Adipose tissue (tissue), 3 donors: ENCODE results near the gene DNAJC24. TPM values are rescaled to one million over a fixed set of nuclear protein-coding genes. Genes with fewer than 3 reads are reported as not detected.

Experiments
- H3K27ac ChIP-seq: one replicate; pipeline ENCODE4 v1.5.1; 2013; ENCODE audit warnings: low read depth, low read length
- WGBS, 3 donors: extraction: QIAGEN DNeasy Blood & Tissue Kit; methylation state at CpG; one replicate each; pipeline ENCODE4 v1.1.7; 2013; 5-methylcytosine and 5-hydroxymethylcytosine counted together
- polyA plus RNA-seq, 3 donors: library from polyadenylated mRNA; stranded (reverse); fragments of 200-250 nt; gene quantifications; one replicate each; pipeline ENCODE4 v1.2.3, GENCODE V29; 2013
- donor health status: healthy with polysubstance abuse.
- donor health status: Bipolar disorder and iron deficiency.
- donor health status: healthy.

DNAJC24 gene
- polyA plus RNA-seq, 3 donors: 4.6 to 9.0 (median 7.3) TPM

DNA sequence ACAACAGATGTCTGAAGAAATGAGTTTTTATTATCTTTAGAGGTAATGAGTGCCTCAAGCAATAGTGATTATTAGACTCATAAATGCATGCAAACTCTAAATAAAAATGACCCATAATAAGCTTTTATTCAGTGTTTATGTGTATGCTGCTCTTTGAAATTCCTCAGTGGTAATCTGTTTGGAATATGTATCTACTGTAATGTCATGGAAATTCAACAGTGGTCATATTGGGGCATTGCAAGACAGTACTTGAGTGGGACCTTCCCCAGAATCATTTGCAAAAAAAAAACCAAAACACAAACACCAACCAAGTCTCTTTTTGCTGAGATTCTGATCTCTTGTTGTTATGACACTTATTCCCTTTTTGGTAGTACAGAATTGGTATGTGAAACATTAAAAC is 35.0 kb downstream of the DNAJC24 start:
- no peak overlapping the region for H3K27ac ChIP-seq

DNA sequence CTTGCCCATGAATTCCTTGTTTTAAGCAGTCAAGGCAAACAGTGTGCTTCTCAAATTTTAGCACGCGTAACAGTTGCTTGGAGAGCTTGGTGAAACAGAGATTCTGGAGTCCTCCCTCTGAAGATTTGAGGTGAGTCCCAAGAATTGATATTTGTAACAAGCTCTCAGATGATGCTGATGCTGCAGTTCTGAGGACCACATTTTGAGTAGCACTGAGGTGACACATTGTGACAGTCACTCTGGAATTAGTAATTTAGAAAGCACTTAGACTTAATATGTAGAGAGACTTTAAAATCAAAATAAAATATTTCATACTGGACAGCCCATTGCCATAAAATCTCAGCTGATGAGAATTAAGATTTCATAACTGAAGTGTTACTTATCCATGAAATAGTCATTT is 38.5 kb downstream of the DNAJC24 start:
- WGBS, 3 donors: 96 to 98% (median 97%) methylated on average over 2 of the region's 2 CpGs

GRCh38 chr11:31412946-31413345 is 43.3 kb downstream of the DNAJC24 start:
- WGBS, 3 donors: 97 to 99% (median 98%) methylated on average over 2 of the region's 2 CpGs
- no peak overlapping the region for H3K27ac ChIP-seq

More for the DNA sequence above, 38.5 kb downstream of the DNAJC24 start:
- no peak overlapping the region for H3K27ac ChIP-seq

DNA sequence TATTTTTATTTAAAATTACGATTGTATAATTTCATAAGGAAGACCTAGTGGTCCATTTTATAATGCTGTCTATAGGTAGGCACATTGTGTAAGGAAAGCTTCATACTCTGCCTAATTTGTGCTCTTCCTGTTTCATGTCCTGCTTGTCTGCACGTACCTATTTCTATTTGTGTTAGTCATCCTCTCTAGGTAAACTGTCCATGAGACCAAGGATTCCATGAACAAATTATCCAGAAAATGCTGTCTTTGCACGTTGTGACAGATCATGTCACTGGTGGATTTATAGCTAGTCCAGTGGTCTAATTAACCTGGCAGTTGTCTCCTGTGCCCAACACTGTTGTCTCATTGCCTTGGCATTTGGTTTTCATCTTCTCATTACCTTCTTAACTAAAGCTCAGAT is 44.7 kb downstream of the DNAJC24 start:
- WGBS, 3 donors: 81 to 93% (median 85%) methylated on average over 3 of the region's 3 CpGs
- no peak overlapping the region for H3K27ac ChIP-seq

GRCh38 chr11:31415435-31415834 is 45.8 kb downstream of the DNAJC24 start:
- 84 to 89% (median 89%) methylated on average over 4 of the region's 4 CpGs for WGBS, 3 donors
- no peak overlapping the region for H3K27ac ChIP-seq

DNA sequence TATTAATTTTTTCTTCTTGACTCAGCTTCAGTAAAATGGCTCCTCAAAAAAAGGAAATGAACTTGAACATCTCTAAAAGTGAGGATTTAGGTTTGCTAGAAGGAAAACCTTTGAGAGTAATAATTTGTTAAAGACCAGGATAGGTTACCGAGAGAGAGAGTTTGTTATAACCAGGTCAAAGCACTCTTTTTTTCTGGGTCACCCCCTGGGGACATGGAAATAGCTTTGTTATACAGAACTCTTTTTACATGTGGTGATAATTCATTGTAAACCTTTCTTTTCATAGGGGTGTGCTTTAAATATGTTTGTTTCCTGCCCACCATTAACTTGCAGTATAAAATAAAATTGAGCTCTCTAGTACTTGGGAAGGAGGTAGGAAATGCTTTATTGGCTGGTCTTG is 47.7 kb downstream of the DNAJC24 start:
- H3K27ac ChIP-seq: no peak overlapping the region
- 91 to 95% (median 94%) methylated on average over 1 of the region's 1 CpG for WGBS, 3 donors

DNA sequence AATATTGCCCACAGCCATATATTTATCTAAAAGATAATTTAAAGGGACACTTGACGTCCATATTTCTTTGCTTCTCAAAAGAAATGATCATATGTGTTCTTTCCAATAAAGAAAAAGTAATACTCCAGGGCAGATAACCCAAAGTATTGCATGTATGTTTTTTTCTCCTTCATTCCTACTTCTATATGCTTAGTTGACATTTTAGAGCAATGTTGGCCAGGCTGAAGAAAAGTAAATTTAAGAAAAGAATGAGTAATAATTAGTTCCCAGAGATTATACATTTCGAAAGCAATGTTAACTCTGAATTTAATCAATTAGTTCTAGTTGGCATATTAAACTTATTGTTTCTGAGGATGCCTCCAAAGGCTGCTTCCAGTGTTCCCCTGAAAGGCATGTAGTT is 48.2 kb downstream of the DNAJC24 start:
- WGBS, 3 donors: 93 to 98% (median 94%) methylated on average over 2 of the region's 2 CpGs
- H3K27ac ChIP-seq: no peak overlapping the region

DNA sequence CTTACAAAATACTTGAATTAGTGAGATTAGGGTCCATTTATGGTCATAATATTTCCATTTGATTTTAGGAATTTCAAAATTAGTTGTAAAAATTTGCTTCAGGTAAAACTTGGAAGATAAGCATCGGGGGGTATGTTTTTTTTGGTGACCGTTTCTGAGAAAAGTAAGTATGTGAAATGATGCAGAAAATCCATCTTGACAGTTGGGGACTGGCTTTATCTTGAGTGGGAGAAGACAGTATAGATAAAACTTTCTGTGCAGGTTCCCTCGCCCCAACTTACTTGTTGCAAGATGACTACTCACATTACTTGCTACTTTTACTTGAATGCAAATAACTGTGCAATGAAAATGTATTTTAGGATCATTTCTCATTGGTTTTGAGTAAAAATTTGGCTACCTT is 49.5 kb downstream of the DNAJC24 start:
- 86 to 93% (median 92%) methylated on average over 3 of the region's 3 CpGs for WGBS, 3 donors
- no peak overlapping the region for H3K27ac ChIP-seq

DNA sequence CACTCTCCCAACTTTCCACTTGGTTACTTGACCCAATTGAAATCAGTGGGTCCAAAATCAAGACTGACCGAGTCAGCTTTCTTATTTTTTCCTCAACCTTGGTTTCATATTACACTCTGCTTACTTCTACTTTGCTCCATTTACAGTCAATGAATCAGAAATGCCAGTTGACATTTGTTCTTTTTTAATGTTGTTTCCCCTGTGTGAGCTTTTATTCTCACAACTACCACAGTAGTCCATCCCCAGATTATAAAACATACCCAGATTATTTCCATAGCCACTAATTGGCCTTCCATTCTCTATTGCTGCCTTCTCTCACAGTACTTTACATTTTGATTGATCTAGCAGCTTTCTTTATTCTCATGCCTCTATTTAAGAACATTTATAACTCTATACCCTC is 50.0 kb downstream of the DNAJC24 start:
- 62 to 78% (median 68%) methylated on average over 1 of the region's 1 CpG for WGBS, 3 donors
- no peak overlapping the region for H3K27ac ChIP-seq

GRCh38 chr11:31421820-31422219 is 52.2 kb downstream of the DNAJC24 start:
- H3K27ac ChIP-seq: no peak overlapping the region
- WGBS, 3 donors: 67 to 78% (median 75%) methylated on average over 2 of the region's 2 CpGs

GRCh38 chr11:31422703-31423102 is 53.0 kb downstream of the DNAJC24 start:
- WGBS, 3 donors: 93 to 100% (median 97%) methylated on average over 1 of the region's 1 CpG
- no peak overlapping the region for H3K27ac ChIP-seq

- H3K27ac ChIP-seq: no peak overlapping the region
These were observed 55.0 kb downstream of the DNAJC24 start for GRCh38 chr11:31424652-31425051.

DNA sequence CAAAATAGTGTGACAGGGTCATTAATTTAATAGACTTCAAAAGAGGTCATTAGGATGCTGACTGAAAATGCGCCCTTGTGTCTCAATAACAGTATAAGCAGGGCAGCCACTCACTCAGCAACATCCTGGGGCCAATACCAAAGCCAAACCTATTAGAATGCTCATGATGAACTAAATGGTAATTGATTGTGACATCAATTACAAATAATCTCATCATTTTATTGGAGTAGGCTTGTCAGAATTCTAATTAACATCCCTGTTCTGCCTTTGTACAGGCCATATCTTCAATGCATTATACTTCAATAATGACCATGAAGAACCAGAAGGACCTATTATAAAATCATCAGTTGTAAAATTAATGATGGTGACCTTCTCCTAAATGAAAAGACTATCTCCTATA is 64.2 kb downstream of the DNAJC24 start:
- no peak overlapping the region for H3K27ac ChIP-seq
- 97 to 100% (median 99%) methylated on average over 1 of the region's 1 CpG for WGBS, 3 donors

- H3K27ac ChIP-seq: no peak overlapping the region
- WGBS, 3 donors: 86 to 92% (median 89%) methylated on average over 2 of the region's 2 CpGs
These were observed 68.2 kb downstream of the DNAJC24 start for GRCh38 chr11:31437742-31438435.

- H3K27ac ChIP-seq: no peak overlapping the region
These were observed 71.6 kb downstream of the DNAJC24 start for GRCh38 chr11:31441296-31441695.

DNA sequence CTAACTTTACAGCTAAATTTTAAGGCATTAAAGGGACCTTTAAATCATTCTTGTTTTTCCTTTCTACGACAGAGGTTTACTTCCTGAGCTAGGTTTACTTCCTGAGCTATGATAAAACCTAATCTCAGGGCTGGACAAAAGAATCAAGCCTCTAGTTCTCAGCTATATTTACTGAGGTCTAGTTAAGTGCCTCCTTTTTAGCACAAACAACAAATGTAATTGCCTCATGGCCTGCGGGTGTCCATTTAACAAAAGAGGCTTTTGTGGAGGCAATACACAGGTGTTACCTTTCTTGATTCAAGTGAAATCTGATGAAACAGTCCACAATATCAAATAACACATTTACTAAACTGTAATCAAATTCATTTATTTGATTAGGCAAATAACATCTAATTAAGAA is 72.4 kb downstream of the DNAJC24 start:
- WGBS, 3 donors: 44 to 58% (median 50%) methylated on average over 2 of the region's 2 CpGs
- H3K27ac ChIP-seq: no peak overlapping the region

DNA sequence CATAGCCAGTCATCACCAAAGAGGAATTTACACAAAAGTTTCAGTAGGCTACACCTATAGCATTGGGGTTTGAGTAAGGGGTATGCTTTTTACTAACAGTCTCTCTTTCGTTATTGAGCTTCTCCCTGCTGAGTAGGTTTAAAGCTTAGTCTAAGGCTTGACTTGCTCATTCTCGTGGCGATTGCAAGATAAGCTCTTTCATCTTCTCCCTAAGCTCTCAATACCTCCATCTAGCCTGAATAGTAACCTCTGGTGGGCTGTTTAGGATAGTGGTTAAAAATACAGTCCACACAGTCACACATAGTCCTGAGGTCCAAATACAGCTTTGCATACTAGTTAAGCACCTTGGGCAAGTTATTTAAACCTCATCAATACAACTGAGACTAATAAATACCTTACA is 74.1 kb downstream of the DNAJC24 start:
- 87 to 88% (median 88%) methylated on average over 3 of the region's 3 CpGs for WGBS, 3 donors
- H3K27ac ChIP-seq: no peak overlapping the region

DNA sequence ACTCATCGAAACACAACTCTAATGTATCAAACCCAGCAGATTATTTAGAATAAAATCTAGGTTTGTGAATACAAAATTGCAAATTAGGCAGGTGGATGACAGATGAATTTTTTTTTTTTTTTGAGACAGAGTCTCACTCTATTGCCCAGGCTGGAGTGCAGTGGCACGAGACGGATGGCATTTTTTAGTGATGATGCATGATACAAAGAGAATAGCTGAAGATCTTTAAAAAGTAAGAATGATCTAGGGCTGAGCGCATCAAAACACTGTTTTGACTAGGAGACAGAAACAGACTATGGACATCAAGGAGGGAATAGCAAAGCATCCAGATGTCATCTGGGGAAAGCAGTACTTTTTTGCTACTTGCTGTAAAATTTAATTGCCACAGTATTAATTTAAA is 76.0 kb downstream of the DNAJC24 start:
- H3K27ac ChIP-seq: no peak overlapping the region
- 98% methylated on average over 4 of the region's 4 CpGs for WGBS, 3 donors

- no peak overlapping the region for H3K27ac ChIP-seq
These were observed 79.4 kb downstream of the DNAJC24 start for GRCh38 chr11:31449040-31449439.

DNA sequence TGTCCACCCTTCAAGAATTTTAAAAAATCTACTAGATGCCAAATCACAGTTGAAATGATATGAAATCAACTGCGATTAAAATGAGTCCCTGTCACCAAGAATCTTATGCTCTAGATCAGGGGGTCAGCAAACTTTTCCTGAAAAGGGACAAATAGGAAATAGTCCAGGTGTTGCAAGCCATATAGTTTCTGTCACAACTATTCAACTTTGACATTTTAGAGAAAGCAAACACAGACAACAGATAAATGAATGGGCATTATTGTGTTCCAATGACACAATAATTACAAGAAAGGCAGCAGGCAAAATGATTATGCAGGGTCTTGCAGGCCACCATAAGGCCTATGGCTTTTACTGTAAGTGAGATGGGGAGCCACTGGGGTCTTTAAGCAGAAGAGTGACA is 81.2 kb downstream of the DNAJC24 start:
- H3K27ac ChIP-seq: no peak overlapping the region
- WGBS, 3 donors: 91 to 100% (median 96%) methylated on average over 1 of the region's 1 CpG

More at GRCh38 chr11:31449040-31449439, 79.4 kb downstream of the DNAJC24 start:
- 57 to 79% (median 78%) methylated on average over 2 of the region's 2 CpGs for WGBS, 3 donors

GRCh38 chr11:31455177-31455576 is 85.5 kb downstream of the DNAJC24 start:
- 91 to 94% (median 93%) methylated on average over 3 of the region's 3 CpGs for WGBS, 3 donors
- H3K27ac ChIP-seq: no peak overlapping the region
